ENCODE results near the gene MRPS6.
A peak's percentile ranks its signal among the peaks of the same experiment; 100 is the strongest.

The MRPS6 gene

GRCh38 chr21:34143685-34144182, 70.4 kb downstream of the MRPS6 start:
- DNase-seq (ENCODE audit: low read depth) = no peak

GRCh38 chr21:34144224-34144623, 70.8 kb downstream of the MRPS6 start:
- DNase-seq (ENCODE audit: low read depth) = no peak
- no peak overlapping the region for H3K4me3 ChIP-seq (ENCODE audit: low read length)
- no peak for TF ChIP-seq CTCF (conservative IDR thresholded peaks at IDR 0.05; ENCODE audit: low read length)

More at GRCh38 chr21:34143685-34144182, 70.4 kb downstream of the MRPS6 start:
- no peak for TF ChIP-seq CTCF (conservative IDR thresholded peaks at IDR 0.05; ENCODE audit: low read length)
- no peak overlapping the region for H3K4me3 ChIP-seq (ENCODE audit: low read length)

GRCh38 chr21:34147792-34148418, 74.5 kb downstream of the MRPS6 start:
- DNase-seq (ENCODE audit: low read depth) = peak; percentile 29
- no peak overlapping the region for H3K4me3 ChIP-seq (ENCODE audit: low read length)
- no peak for TF ChIP-seq CTCF (conservative IDR thresholded peaks at IDR 0.05; ENCODE audit: low read length)

- no peak for DNase-seq (ENCODE audit: low read depth)
- TF ChIP-seq CTCF (conservative IDR thresholded peaks at IDR 0.05; ENCODE audit: low read length) = no peak
These were observed 75.0 kb downstream of the MRPS6 start for GRCh38 chr21:34148419-34148804.

GRCh38 chr21:34148826-34149558, 75.6 kb downstream of the MRPS6 start:
- TF ChIP-seq CTCF (conservative IDR thresholded peaks at IDR 0.05; ENCODE audit: low read length) = no peak
- DNase-seq (ENCODE audit: low read depth) = no peak

More at GRCh38 chr21:34148419-34148804, 75.0 kb downstream of the MRPS6 start:
- H3K4me3 ChIP-seq (ENCODE audit: low read length) = no peak overlapping the region

GRCh38 chr21:34152500-34152899, 79.1 kb downstream of the MRPS6 start:
- TF ChIP-seq CTCF (conservative IDR thresholded peaks at IDR 0.05; ENCODE audit: low read length) = no peak
- H3K4me3 ChIP-seq (ENCODE audit: low read length) = no peak overlapping the region
- no peak for DNase-seq (ENCODE audit: low read depth)

More at GRCh38 chr21:34148826-34149558, 75.6 kb downstream of the MRPS6 start:
- H3K4me3 ChIP-seq (ENCODE audit: low read length) = no peak overlapping the region

- no peak for TF ChIP-seq CTCF (conservative IDR thresholded peaks at IDR 0.05; ENCODE audit: low read length)
- DNase-seq (ENCODE audit: low read depth) = no peak
- H3K4me3 ChIP-seq (ENCODE audit: low read length) = no peak overlapping the region
These were observed 81.5 kb downstream of the MRPS6 start for GRCh38 chr21:34154878-34155277.

Data from AG10803 (cell line).